Suprapubic skin (tissue), 3 donors: Measurements from ENCODE around the gene MS4A10.

Source experiments
- CTCF ChIP-seq, 2 donors: fragments of 200-600 bp in 1 of 2; fragments of 450-650 bp in 1 of 2; sonication (generic) in 1 of 2; IDR thresholded peaks; one replicate each; pipeline ENCODE4 v1.5.1; 2016 to 2019; ENCODE audit warnings: antibody characterized with exemption in 2 of 2, mild to moderate bottlenecking in 1 of 2, moderate library complexity in 1 of 2
- EP300 ChIP-seq: sonication (generic); formaldehyde crosslinking; IDR thresholded peaks from one replicate; pipeline ENCODE4 v1.6.1; 2017; ENCODE audit warnings: antibody characterized with exemption

- no peak for TF ChIP-seq CTCF (IDR thresholded peaks at IDR 0.05)
- no peak for TF ChIP-seq EP300
Measured at GRCh38 chr11:60741421-60741820, 43.7 kb upstream of the MS4A10 start.
